IMR-90 (cell line): ENCODE results near the gene ZNF785. TPM values are rescaled to one million over a fixed set of nuclear protein-coding genes. Genes with fewer than 3 reads are reported as not detected.

ENCODE experiments used
- ATAC-seq: fragments of 200-7000 bp; cut with Tn5 transposase; 2 replicates; pipeline ENCODE4 v1.9.1; 2020; ENCODE audit warnings: low read depth, mild to moderate bottlenecking, moderate library complexity
- BruUV-seq: library from RNA; stranded (reverse); fragments of 400-500 nt; replicated peaks from 2 replicates; lab custom pipeline; 2021; lab: Mats Ljungman, UMichigan
- CTCF ChIA-PET: fragments of 300-600 bp; formaldehyde crosslinking; extraction: SDS; loops from one replicate; lab custom pipeline; 2021; ENCODE audit warnings: antibody characterized with exemption; lab: Yijun Ruan, JAX
- POLR2A ChIA-PET: fragments of 300-600 bp; sonication (Branson Sonifier 250); formaldehyde crosslinking; loops from one replicate; lab custom pipeline; 2022; ENCODE audit warnings: antibody characterized with exemption; ENCODE audit not compliant: unreplicated experiment; lab: Charles Lee
- DNase-seq: peaks from one replicate; pipeline ENCODE4 v3.0.0; 2013
- H2AFZ ChIP-seq: replicated peaks from 2 replicates; pipeline ENCODE3; 2013; ENCODE audit warnings: low read length, mild to moderate bottlenecking; ENCODE audit not compliant: poor library complexity
- H2AK5ac ChIP-seq: 2 replicates; pipeline ENCODE4 v1.6.1; 2013; ENCODE audit warnings: low read depth, low read length, inconsistent platforms
- H2AK9ac ChIP-seq: replicated peaks from 2 replicates; pipeline ENCODE3; 2013; ENCODE audit warnings: mild to moderate bottlenecking, low read depth, low read length, moderate library complexity; ENCODE audit not compliant: poor library complexity
- H2BK120ac ChIP-seq: 2 replicates; pipeline ENCODE4 v1.6.1; 2013; ENCODE audit warnings: low read depth, low read length, inconsistent platforms
- H2BK15ac ChIP-seq: 3 replicates; pipeline ENCODE4 v1.6.1; 2013; ENCODE audit warnings: low read depth, low read length, inconsistent platforms
- H2BK20ac ChIP-seq: 2 replicates; pipeline ENCODE4 v1.6.1; 2013; ENCODE audit warnings: low read depth, mild to moderate bottlenecking, inconsistent platforms, low read length, moderate library complexity
- H2BK5ac ChIP-seq: 2 replicates; pipeline ENCODE4 v1.6.1; 2013; ENCODE audit warnings: mild to moderate bottlenecking, low read depth, low read length, inconsistent platforms; ENCODE audit not compliant: poor library complexity, severe bottlenecking
- H3K14ac ChIP-seq: replicated peaks from 2 replicates; pipeline ENCODE4 v1.6.1; 2013; ENCODE audit warnings: low read depth, low read length, inconsistent platforms
- H3K18ac ChIP-seq: 2 replicates; pipeline ENCODE4 v1.6.1; 2013; ENCODE audit warnings: low read depth, low read length, control low read depth
- H3K23ac ChIP-seq: 2 replicates; pipeline ENCODE4 v1.6.1; 2013; ENCODE audit warnings: low read depth, low read length, inconsistent platforms
- H3K27ac ChIP-seq: 2 replicates; pipeline ENCODE4 v1.5.1; 2013; ENCODE audit warnings: mild to moderate bottlenecking, control low read depth, low read length; ENCODE audit not compliant: insufficient read depth
- H3K27me3 ChIP-seq: 2 replicates; pipeline ENCODE4 v1.6.1; 2013; ENCODE audit warnings: low read length; ENCODE audit not compliant: control insufficient read depth, insufficient read depth
- H3K36me3 ChIP-seq: 2 replicates; pipeline ENCODE4 v1.6.1; 2013; ENCODE audit warnings: low read length, mixed read lengths; ENCODE audit not compliant: control insufficient read depth, insufficient read depth
- H3K4ac ChIP-seq: 2 replicates; pipeline ENCODE4 v1.6.1; 2013; ENCODE audit warnings: low read depth, low read length, inconsistent platforms
- H3K4me1 ChIP-seq: 2 replicates; pipeline ENCODE4 v1.6.1; 2013; ENCODE audit warnings: low read length, mixed read lengths; ENCODE audit not compliant: control insufficient read depth, insufficient read depth
- H3K4me2 ChIP-seq: 2 replicates; pipeline ENCODE4 v1.6.1; 2013; ENCODE audit warnings: low read depth, mild to moderate bottlenecking, control low read depth, low read length, moderate library complexity
- H3K4me3 ChIP-seq: 2 replicates; pipeline ENCODE4 v1.5.1; 2013; ENCODE audit warnings: low read depth, mild to moderate bottlenecking, control low read depth, low read length, moderate library complexity; ENCODE audit not compliant: insufficient read depth
- H3K56ac ChIP-seq: 2 replicates; pipeline ENCODE4 v1.6.1; 2013; ENCODE audit warnings: low read length, inconsistent platforms; ENCODE audit not compliant: insufficient read depth; ENCODE audit errors: extremely low read depth
- H3K79me1 ChIP-seq, 2 experiments: 2 replicates each; pipeline ENCODE4 v1.6.1; 2013; ENCODE audit warnings: low read length in 2 of 2, inconsistent platforms in 1 of 2, low read depth in 1 of 2
- H3K9ac ChIP-seq: 2 replicates; pipeline ENCODE4 v1.6.1; 2013; ENCODE audit warnings: low read depth, low read length, control low read depth
- H3K9me1 ChIP-seq: 2 replicates; pipeline ENCODE4 v1.6.1; 2013; ENCODE audit warnings: low read length, inconsistent platforms; ENCODE audit not compliant: insufficient read depth
- H3K9me3 ChIP-seq: 2 replicates; pipeline ENCODE4 v1.6.1; 2013; ENCODE audit warnings: low read length; ENCODE audit not compliant: control insufficient read depth, insufficient read depth
- H4K20me1 ChIP-seq: 2 replicates; pipeline ENCODE4 v1.6.1; 2013; ENCODE audit warnings: low read length, inconsistent platforms; ENCODE audit not compliant: insufficient read depth
- H4K5ac ChIP-seq: 2 replicates; pipeline ENCODE4 v1.6.1; 2013; ENCODE audit warnings: mild to moderate bottlenecking, low read depth, low read length, control low read depth
- H4K8ac ChIP-seq, 2 experiments: 2 replicates each; pipeline ENCODE4 v1.6.1; 2013; ENCODE audit warnings: low read depth in 2 of 2, low read length in 2 of 2, control low read depth in 1 of 2, inconsistent platforms in 1 of 2
- H4K91ac ChIP-seq: 2 replicates; pipeline ENCODE4 v1.6.1; 2013; ENCODE audit warnings: low read depth, low read length, inconsistent platforms; ENCODE audit not compliant: insufficient read depth
- CTCF ChIP-seq: conservative IDR thresholded peaks from 2 replicates; pipeline ENCODE4 v1.5.1; 2012; ENCODE audit warnings: mild to moderate bottlenecking, low read depth, low read length, improper control_type of control experiment
- ELK1 ChIP-seq: fragments of 150-350 bp; IDR thresholded peaks from 2 replicates; pipeline ENCODE4 v1.6.1; 2016; ENCODE audit warnings: low read depth, mild to moderate bottlenecking, low read length, moderate library complexity, borderline replicate concordance
- FOS ChIP-seq: fragments of 150-350 bp; IDR thresholded peaks from 2 replicates; pipeline ENCODE4 v1.6.1; 2016; ENCODE audit warnings: low read depth, low read length
- MAFK ChIP-seq: IDR thresholded peaks from 2 replicates; pipeline ENCODE4 v1.6.1; 2012; ENCODE audit warnings: low read depth, low read length, improper control_type of control experiment
- MAZ ChIP-seq: IDR thresholded peaks from 2 replicates; pipeline ENCODE4 v1.6.1; 2012; ENCODE audit warnings: low read depth, mild to moderate bottlenecking, low read length, improper control_type of control experiment, moderate library complexity, borderline replicate concordance
- NFE2L2 ChIP-seq: fragments of 150-350 bp; IDR thresholded peaks from 2 replicates; pipeline ENCODE4 v1.6.1; 2016; ENCODE audit warnings: low read depth, mild to moderate bottlenecking, low read length
- POLR2A ChIP-seq: IDR thresholded peaks from 2 replicates; pipeline ENCODE4 v1.6.1; 2012; ENCODE audit warnings: mild to moderate bottlenecking, low read depth, low read length
- RAD21 ChIP-seq: IDR thresholded peaks from 2 replicates; pipeline ENCODE4 v1.6.1; 2012; ENCODE audit warnings: low read length, improper control_type of control experiment
- RCOR1 ChIP-seq: IDR thresholded peaks from 2 replicates; pipeline ENCODE4 v1.6.1; 2012; ENCODE audit warnings: mild to moderate bottlenecking, low read length, improper control_type of control experiment; ENCODE audit not compliant: insufficient replicate concordance
- RFX5 ChIP-seq: IDR thresholded peaks from 2 replicates; pipeline ENCODE4 v1.8.0; 2012; ENCODE audit warnings: low read depth, mild to moderate bottlenecking, low read length, moderate library complexity
- SMC3 ChIP-seq: fragments of 150-350 bp; IDR thresholded peaks from 2 replicates; pipeline ENCODE4 v1.6.1; 2016; ENCODE audit warnings: low read depth, mild to moderate bottlenecking, antibody characterized with exemption, low read length, moderate library complexity
- WGBS, 2 experiments: methylation state at CpG; one replicate each; pipeline versions ENCODE4 v1.1.5 to v1.1.7; 2013; ENCODE audit warnings: missing lambda C conversion rate in 2 of 2; ENCODE audit not compliant: insufficient read length in 1 of 2; ENCODE audit errors: extremely low coverage in 2 of 2; 5-methylcytosine and 5-hydroxymethylcytosine counted together
- dilution Hi-C: fragments of 300-500 bp; cut with HindIII; formaldehyde crosslinking; loops from one replicate; pipeline ENCODE4 v1.14.3; 2018; ENCODE audit warnings: low sequenced_read_pairs; ENCODE audit not compliant: unreplicated experiment
- in situ Hi-C: fragments of 300-500 bp; cut with MboI; formaldehyde crosslinking; loops from 3 replicates; pipeline ENCODE4 v1.14.3; 2019; ENCODE audit warnings: low sequenced_read_pairs, inconsistent platforms, mixed read lengths
- intact Hi-C: fragments of 100-400 bp; cut with micrococcal nuclease; formaldehyde crosslinking; loops from 2 replicates; pipeline ENCODE4 v1.10.0; 2022
- polyA plus RNA-seq, 3 experiments: library from polyadenylated mRNA; depleted of rRNA; stranded (reverse); fragments of >200 nt; gene quantifications; 2 replicates each; pipeline ENCODE4 v1.2.3, GENCODE V29; 2012; ENCODE audit warnings: low replicate concordance in 1 of 3
- total RNA-seq: library from RNA; depleted of rRNA; stranded (reverse); fragments of >200 nt; gene quantifications from 2 replicates; pipeline ENCODE4 v1.2.3, GENCODE V29; 2012
- TF ChIP-seq, protein P1 (sequence below): fragments of 150-350 bp; IDR thresholded peaks from 2 replicates; pipeline ENCODE4 v1.6.1; 2017; ENCODE audit warnings: mild to moderate bottlenecking, antibody characterized with exemption, low read length, low read depth

Gene ZNF785
- total and polyA plus RNA-seq, 2 of the 4 experiments (the other 2 are of a cell fraction) = 2.9 to 4.0 TPM

DNA sequence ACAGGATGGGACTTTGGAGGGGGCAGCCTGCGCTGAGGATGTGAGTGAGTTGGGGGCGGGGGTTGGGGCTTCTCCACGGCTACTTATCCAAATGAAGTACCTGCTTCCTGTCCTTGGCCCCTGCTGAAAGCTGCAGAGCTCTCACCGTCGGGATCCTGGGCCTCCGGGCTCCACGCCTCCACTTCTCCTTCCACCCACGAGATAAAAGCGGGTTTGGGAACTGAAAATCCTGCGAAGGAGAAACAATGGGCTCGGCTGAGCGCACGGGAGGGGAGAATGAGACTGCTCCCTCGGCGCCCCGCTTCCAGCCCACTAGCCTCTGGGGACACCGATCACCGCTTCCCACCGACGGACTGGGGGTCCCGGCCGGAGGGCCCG lies 486 bp downstream of the ZNF785 start:
- ChIA-PET POLR2A (no interaction called here), CTCF (interaction anchor here (0.8 kb wide), 1 partner anchor 13 kb away, joined by 3 read pairs; no protein-coding TSS in a partner anchor)
- Histone ChIP-seq H4K20me1 (no peaks in the 10 kb centered on the region), H3K14ac (peak overlapping the region; percentile 92), H3K9ac (peak overlapping the region; percentile 80), H2AK9ac (peak overlapping the region; percentile 97), H3K27me3 (no peaks in the 10 kb centered on the region), H3K36me3 (peaks cover 24% of the 10 kb centered on the region), H4K91ac (peak overlapping the region; percentile 50), H3K23ac (peak overlapping the region; percentile 77), H2BK5ac (peak overlapping the region; percentile 66), H3K4me2 (peak overlapping the region; percentile 96), H3K56ac (peak overlapping the region; percentile 72; the same call in 1 of the 2 replicates), H3K9me3 (no peaks in the 10 kb centered on the region), H2BK20ac (no peak overlapping the region), H2BK120ac (peak overlapping the region; percentile 28; the same call in 1 of the 2 replicates), H4K8ac (peak overlapping the region; percentile 78 to 100), H3K4me1 (peaks cover 3% of the 10 kb centered on the region; the same call in 1 of the 2 replicates), H2AFZ (peak overlapping the region; percentile 99), H3K27ac (peak overlapping the region; percentile 82), H3K9me1 (no peaks in the 10 kb centered on the region), H2AK5ac (peak overlapping the region; percentile 87), H3K18ac (peak overlapping the region; percentile 37; the same call in 1 of the 2 replicates), H3K79me1 (peaks cover 18 to 51% of the 10 kb centered on the region in 2 experiments), H3K4ac (peak overlapping the region; percentile 85), H2BK15ac (no peak overlapping the region), H3K4me3 (peak overlapping the region; percentile 58), H4K5ac (peak overlapping the region; percentile 18)
- dilution Hi-C loops = no loop called here
- DNase-seq = no peak
- no CpG with 5 or more reads among the region's 23 CpGs for WGBS, 2 experiments
- no TSS peak for BruUV-seq
- intact Hi-C loops = loop anchor here (1.0 to 2.0 kb wide), 2 partner anchors 27 to 50 kb away; partner anchors contain the start of genes ZNF747 and ZNF764
- in situ Hi-C loops = no loop called here
- ATAC-seq = no peak
- TF ChIP-seq RCOR1 (no peak), CTCF (no peak), POLR2A (no peak), RFX5 (no peak), SMC3 (no peak), ELK1 (no peak), FOS (no peak), NFE2L2 (no peak), MAFK (no peak), RAD21 (no peak), MAZ (no peak)
- TF ChIP-seq, protein P1, sequence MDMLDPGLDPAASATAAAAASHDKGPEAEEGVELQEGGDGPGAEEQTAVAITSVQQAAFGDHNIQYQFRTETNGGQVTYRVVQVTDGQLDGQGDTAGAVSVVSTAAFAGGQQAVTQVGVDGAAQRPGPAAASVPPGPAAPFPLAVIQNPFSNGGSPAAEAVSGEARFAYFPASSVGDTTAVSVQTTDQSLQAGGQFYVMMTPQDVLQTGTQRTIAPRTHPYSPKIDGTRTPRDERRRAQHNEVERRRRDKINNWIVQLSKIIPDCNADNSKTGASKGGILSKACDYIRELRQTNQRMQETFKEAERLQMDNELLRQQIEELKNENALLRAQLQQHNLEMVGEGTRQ = no peak
